HepG2 (cell line): ENCODE data around the gene LDB2. TPM values are rescaled to one million over a fixed set of nuclear protein-coding genes. Genes with fewer than 3 reads are reported as not detected.

Experiments
- ATAC-seq: fragments of 200-7000 bp; cut with Tn5 transposase; 3 replicates; pipeline ENCODE4 v1.9.1; 2020; ENCODE audit warnings: mild to moderate bottlenecking, moderate library complexity
- BruUV-seq: library from RNA; stranded (reverse); fragments of 400-500 nt; replicated peaks from 2 replicates; lab custom pipeline; 2021; lab: Mats Ljungman, UMichigan
- CTCF ChIA-PET: fragments of 300-600 bp; formaldehyde crosslinking; extraction: SDS; loops from one replicate; lab custom pipeline; 2021; ENCODE audit warnings: low total read pairs, inconsistent platforms, low intra/inter-chr PET ratio; lab: Yijun Ruan, JAX
- POLR2A ChIA-PET: fragments of 350-600 bp; sonication (Branson Sonifier 250); formaldehyde crosslinking; loops from one replicate; lab custom pipeline; 2020; ENCODE audit warnings: antibody characterized with exemption, inconsistent platforms; lab: Yijun Ruan, JAX
- DNase-seq: peaks from one replicate; pipeline ENCODE4 v3.0.0-alpha.2; 2015; ENCODE audit warnings: low spot score
- FAIRE-seq: peaks from 3 replicates; lab custom pipeline; 2011; peaks lifted over from hg19 to GRCh38; lab: Jason Lieb, UNC
- H2AFZ ChIP-seq: one replicate; pipeline ENCODE4 v1.6.1; 2011; ENCODE audit warnings: low read length, inconsistent platforms
- H3K27ac ChIP-seq: fragments of 300-600 bp; 3 replicates; pipeline ENCODE4 v1.8.0; 2011; ENCODE audit warnings: mixed run types, mild to moderate bottlenecking, mixed read lengths, low read length, inconsistent platforms; ENCODE audit not compliant: insufficient read depth; ENCODE audit errors: extremely low read length
- H3K27me3 ChIP-seq, 2 experiments: fragments of 200-600 bp in 1 of 2; 2 replicates in 1 of 2; 3 replicates in 1 of 2; pipeline versions ENCODE4 v1.6.0 to v1.8.0; 2011; ENCODE audit warnings: low read length in 2 of 2, mild to moderate bottlenecking in 2 of 2, moderate library complexity in 2 of 2, inconsistent platforms in 1 of 2; ENCODE audit not compliant: insufficient read depth in 2 of 2, control insufficient read depth in 1 of 2
- H3K36me3 ChIP-seq, 2 experiments: fragments of 200-600 bp in 1 of 2; replicated peaks in 1 of 2; 2 replicates in 1 of 2; 3 replicates in 1 of 2; pipeline versions ENCODE4 v1.5.1 to v1.8.0; 2011; ENCODE audit warnings: low read length in 2 of 2, inconsistent platforms in 1 of 2; ENCODE audit not compliant: insufficient read depth in 2 of 2, control insufficient read depth in 1 of 2
- H3K4me1 ChIP-seq: 2 replicates; pipeline ENCODE4 v1.5.1; 2012; ENCODE audit warnings: low read length, inconsistent platforms; ENCODE audit not compliant: insufficient read depth
- H3K4me2 ChIP-seq: 2 replicates; pipeline ENCODE4 v1.6.0; 2011; ENCODE audit warnings: low read depth, low read length, inconsistent platforms
- H3K4me3 ChIP-seq, 3 experiments: fragments of 200-600 bp in 1 of 3; sonication (generic), shearing (Covaris generic) in 1 of 3; replicated peaks in 1 of 3; 2 replicates each; pipeline ENCODE4 v1.5.1; 2011 to 2016; ENCODE audit warnings: low read length in 3 of 3, inconsistent platforms in 2 of 3, low read depth in 2 of 3, mild to moderate bottlenecking in 2 of 3, control low read depth in 1 of 3, mixed read lengths in 1 of 3; ENCODE audit not compliant: insufficient read depth in 1 of 3
- H3K79me2 ChIP-seq: one replicate; pipeline ENCODE4 v1.6.1; 2011; ENCODE audit warnings: low read length, inconsistent platforms; ENCODE audit not compliant: insufficient read depth
- H3K9ac ChIP-seq: 2 replicates; pipeline ENCODE4 v1.6.0; 2011; ENCODE audit warnings: mild to moderate bottlenecking, low read depth, low read length, inconsistent platforms; ENCODE audit not compliant: insufficient read depth
- H3K9me3 ChIP-seq: 2 replicates; pipeline ENCODE4 v1.5.1; 2012; ENCODE audit warnings: mild to moderate bottlenecking, low read length
- H4K20me1 ChIP-seq: 2 replicates; pipeline ENCODE4 v1.6.0; 2011; ENCODE audit warnings: inconsistent platforms, mild to moderate bottlenecking, low read length, moderate library complexity; ENCODE audit not compliant: insufficient read depth
- CBFB ChIP-seq: sonication (generic); formaldehyde crosslinking; IDR thresholded peaks from 2 replicates; pipeline ENCODE4 v1.4.0; 2020; ENCODE audit warnings: missing genetic modification reagents
- CREM ChIP-seq, 2 experiments: sonication (generic) in 1 of 2; formaldehyde crosslinking in 1 of 2; IDR thresholded peaks; 2 replicates each; pipeline versions ENCODE4 v1.4.0 to v1.6.1; 2016 to 2020; ENCODE audit warnings: antibody characterized with exemption in 1 of 2, mild to moderate bottlenecking in 1 of 2, missing genetic modification reagents in 1 of 2
- ERF ChIP-seq: IDR thresholded peaks from 2 replicates; pipeline ENCODE4 v1.6.1; 2018; ENCODE audit warnings: missing biosample characterization, missing genetic modification reagents
- JUN ChIP-seq: sonication (generic); formaldehyde crosslinking; IDR thresholded peaks from 2 replicates; pipeline ENCODE4 v1.4.0; 2020; ENCODE audit warnings: mild to moderate bottlenecking, missing genetic modification reagents
- NKX3-1 ChIP-seq: sonication (generic); formaldehyde crosslinking; IDR thresholded peaks from 2 replicates; pipeline ENCODE4 v1.5.0; 2020; ENCODE audit warnings: missing genetic modification reagents
- RFX5 ChIP-seq: IDR thresholded peaks from 2 replicates; pipeline ENCODE4 v1.6.1; 2011; ENCODE audit warnings: low read depth, low read length, improper control_type of control experiment
- RFXAP ChIP-seq: sonication (generic); formaldehyde crosslinking; IDR thresholded peaks from 2 replicates; pipeline ENCODE4 v1.4.0; 2020; ENCODE audit warnings: missing genetic modification reagents, borderline replicate concordance
- SOX13 ChIP-seq, 3 experiments: fragments of 450-650 bp in 1 of 3; sonication (generic) in 1 of 3; formaldehyde crosslinking in 1 of 3; IDR thresholded peaks in 2 of 3; conservative IDR thresholded peaks in 1 of 3; 2 replicates each; pipeline versions ENCODE4 v1.5.0 to v1.6.1; 2016 to 2020; ENCODE audit warnings: antibody characterized with exemption in 1 of 3, mild to moderate bottlenecking in 1 of 3, missing compliant biosample characterization in 1 of 3, missing genetic modification reagents in 1 of 3, moderate library complexity in 1 of 3
- SPEN ChIP-seq: sonication (generic); formaldehyde crosslinking; IDR thresholded peaks from 2 replicates; pipeline ENCODE4 v1.5.1; 2020; ENCODE audit warnings: low read depth, mild to moderate bottlenecking, missing genetic modification reagents
- ZNF256 ChIP-seq: sonication (generic); formaldehyde crosslinking; conservative IDR thresholded peaks from 2 replicates; pipeline ENCODE4 v1.4.0; 2020; ENCODE audit warnings: missing genetic modification reagents
- ZNF333 ChIP-seq: sonication (generic); formaldehyde crosslinking; IDR thresholded peaks from 2 replicates; pipeline ENCODE4 v1.4.0; 2020; ENCODE audit warnings: mild to moderate bottlenecking, missing genetic modification reagents, borderline replicate concordance
- ZNF546 ChIP-seq: sonication (generic); formaldehyde crosslinking; conservative IDR thresholded peaks from 2 replicates; pipeline ENCODE4 v1.8.1; 2023; ENCODE audit warnings: mild to moderate bottlenecking, missing genetic modification reagents
- WGBS: methylation state at CpG from one replicate; pipeline ENCODE4 v1.1.6; 2017; ENCODE audit warnings: low lambda C conversion rate; 5-methylcytosine and 5-hydroxymethylcytosine counted together
- in situ Hi-C: cut with HindIII; loops from 2 replicates; pipeline ENCODE4 v1.10.0; 2017; ENCODE audit warnings: low pct_unique_long_range_greater_than_20kb; ENCODE audit not compliant: extremely low pct_ligation_motif_present
- intact Hi-C: fragments of 100-400 bp; cut with micrococcal nuclease; formaldehyde crosslinking; loops from one replicate; pipeline ENCODE4 v1.10.0; 2022; ENCODE audit not compliant: unreplicated experiment
- polyA plus RNA-seq, 8 experiments: library from polyadenylated mRNA; depleted of rRNA in 3 of 8; stranded (reverse) in 7 of 8; unstranded in 1 of 8; fragments of >200 nt; fragmentation: Illumina TruSeq in 4 of 8; extraction: Trizol in 4 of 8; gene quantifications; 2 replicates each; pipeline versions ENCODE4 v1.2.1 to v1.2.3, GENCODE V29; 2011 to 2016; ENCODE audit warnings: low read depth in 4 of 8, missing spikeins in 1 of 8, mixed read lengths in 1 of 8; ENCODE audit not compliant: insufficient read depth in 1 of 8
- total RNA-seq, 5 experiments: library from RNA; depleted of rRNA; stranded (reverse); fragments of >200 nt; fragmentation: Illumina TruSeq; extraction: Trizol; gene quantifications; 2 replicates each; pipeline ENCODE4 v1.2.3, GENCODE V29; 2016; ENCODE audit warnings: low read depth in 1 of 5
- TF ChIP-seq, protein P1 (sequence below): IDR thresholded peaks from 2 replicates; pipeline ENCODE4 v1.6.1; 2016; ENCODE audit warnings: missing genetic modification reagents, missing compliant biosample characterization
- TF ChIP-seq, protein P2 (sequence below): sonication (generic); formaldehyde crosslinking; conservative IDR thresholded peaks from 2 replicates; pipeline ENCODE4 v1.4.0; 2020; ENCODE audit warnings: mild to moderate bottlenecking, missing genetic modification reagents, moderate library complexity
- TF ChIP-seq, protein P3 (sequence below): sonication (generic); formaldehyde crosslinking; IDR thresholded peaks from 2 replicates; pipeline ENCODE4 v1.8.0; 2022; ENCODE audit warnings: missing genetic modification reagents, mild to moderate bottlenecking, borderline replicate concordance
- TF ChIP-seq, protein P4 (sequence below): sonication (generic); formaldehyde crosslinking; IDR thresholded peaks from 2 replicates; pipeline ENCODE4 v1.4.0; 2020; ENCODE audit warnings: missing genetic modification reagents

The LDB2 gene
- total and polyA plus RNA-seq, 2 of the 13 experiments (the other 11 are each of a cell fraction or from before 2014, with no cell fraction given): not detected

DNA sequence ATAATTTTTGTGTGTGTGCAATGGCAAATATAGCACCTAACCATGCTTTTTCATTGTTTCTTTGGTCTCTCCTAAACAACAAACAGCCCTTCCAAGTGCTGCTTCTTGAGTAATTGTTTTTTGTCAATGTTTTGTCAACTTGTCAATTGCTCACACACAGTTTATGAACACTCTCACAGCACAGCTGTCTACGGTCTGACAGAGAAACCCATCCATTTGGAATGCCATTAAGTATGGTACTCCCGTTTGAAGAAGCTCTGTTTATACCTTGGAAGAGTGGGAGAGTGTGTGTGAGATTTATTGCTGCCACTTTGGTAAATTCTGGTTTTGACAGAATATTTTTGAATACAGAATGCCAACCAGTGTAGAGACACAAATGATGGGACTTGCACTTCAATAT lies 254.6 kb downstream of the LDB2 start:
- DNase-seq: no peak
- Histone ChIP-seq H4K20me1 (no peaks in the 10 kb centered on the region), H3K79me2 (no peaks in the 10 kb centered on the region), H3K27ac (no peak overlapping the region)
- TF ChIP-seq ZNF333 (CRISPR knock-in tag) (no peak), ZNF546 (CRISPR knock-in tag) (no peak), SOX13 (IDR thresholded peaks at IDR 0.05) (no peak), SOX13 (CRISPR knock-in tag; conservative IDR thresholded peaks at IDR 0.05 in 1 of 2, IDR thresholded peaks at IDR 0.05 in 1 of 2) (no peak), NKX3-1 (CRISPR knock-in tag) (no peak), JUN (CRISPR knock-in tag) (no peak), RFXAP (no peak), SPEN (CRISPR knock-in tag) (no peak), ERF (CRISPR knock-in tag) (no peak), RFX5 (no peak), ZNF256 (CRISPR knock-in tag) (no peak), CBFB (CRISPR knock-in tag) (no peak), CREM (IDR thresholded peaks at IDR 0.05) (no peak), CREM (CRISPR knock-in tag; IDR thresholded peaks at IDR 0.05) (no peak)
- TF ChIP-seq, protein P1, sequence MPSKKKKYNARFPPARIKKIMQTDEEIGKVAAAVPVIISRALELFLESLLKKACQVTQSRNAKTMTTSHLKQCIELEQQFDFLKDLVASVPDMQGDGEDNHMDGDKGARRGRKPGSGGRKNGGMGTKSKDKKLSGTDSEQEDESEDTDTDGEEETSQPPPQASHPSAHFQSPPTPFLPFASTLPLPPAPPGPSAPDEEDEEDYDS (CRISPR knock-in tag): no peak
- TF ChIP-seq, protein P2, sequence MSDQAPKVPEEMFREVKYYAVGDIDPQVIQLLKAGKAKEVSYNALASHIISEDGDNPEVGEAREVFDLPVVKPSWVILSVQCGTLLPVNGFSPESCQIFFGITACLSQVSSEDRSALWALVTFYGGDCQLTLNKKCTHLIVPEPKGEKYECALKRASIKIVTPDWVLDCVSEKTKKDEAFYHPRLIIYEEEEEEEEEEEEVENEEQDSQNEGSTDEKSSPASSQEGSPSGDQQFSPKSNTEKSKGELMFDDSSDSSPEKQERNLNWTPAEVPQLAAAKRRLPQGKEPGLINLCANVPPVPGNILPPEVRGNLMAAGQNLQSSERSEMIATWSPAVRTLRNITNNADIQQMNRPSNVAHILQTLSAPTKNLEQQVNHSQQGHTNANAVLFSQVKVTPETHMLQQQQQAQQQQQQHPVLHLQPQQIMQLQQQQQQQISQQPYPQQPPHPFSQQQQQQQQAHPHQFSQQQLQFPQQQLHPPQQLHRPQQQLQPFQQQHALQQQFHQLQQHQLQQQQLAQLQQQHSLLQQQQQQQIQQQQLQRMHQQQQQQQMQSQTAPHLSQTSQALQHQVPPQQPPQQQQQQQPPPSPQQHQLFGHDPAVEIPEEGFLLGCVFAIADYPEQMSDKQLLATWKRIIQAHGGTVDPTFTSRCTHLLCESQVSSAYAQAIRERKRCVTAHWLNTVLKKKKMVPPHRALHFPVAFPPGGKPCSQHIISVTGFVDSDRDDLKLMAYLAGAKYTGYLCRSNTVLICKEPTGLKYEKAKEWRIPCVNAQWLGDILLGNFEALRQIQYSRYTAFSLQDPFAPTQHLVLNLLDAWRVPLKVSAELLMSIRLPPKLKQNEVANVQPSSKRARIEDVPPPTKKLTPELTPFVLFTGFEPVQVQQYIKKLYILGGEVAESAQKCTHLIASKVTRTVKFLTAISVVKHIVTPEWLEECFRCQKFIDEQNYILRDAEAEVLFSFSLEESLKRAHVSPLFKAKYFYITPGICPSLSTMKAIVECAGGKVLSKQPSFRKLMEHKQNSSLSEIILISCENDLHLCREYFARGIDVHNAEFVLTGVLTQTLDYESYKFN (CRISPR knock-in tag): no peak
- TF ChIP-seq, protein P3, sequence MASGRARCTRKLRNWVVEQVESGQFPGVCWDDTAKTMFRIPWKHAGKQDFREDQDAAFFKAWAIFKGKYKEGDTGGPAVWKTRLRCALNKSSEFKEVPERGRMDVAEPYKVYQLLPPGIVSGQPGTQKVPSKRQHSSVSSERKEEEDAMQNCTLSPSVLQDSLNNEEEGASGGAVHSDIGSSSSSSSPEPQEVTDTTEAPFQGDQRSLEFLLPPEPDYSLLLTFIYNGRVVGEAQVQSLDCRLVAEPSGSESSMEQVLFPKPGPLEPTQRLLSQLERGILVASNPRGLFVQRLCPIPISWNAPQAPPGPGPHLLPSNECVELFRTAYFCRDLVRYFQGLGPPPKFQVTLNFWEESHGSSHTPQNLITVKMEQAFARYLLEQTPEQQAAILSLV (CRISPR knock-in tag): no peak
- TF ChIP-seq, protein P4, sequence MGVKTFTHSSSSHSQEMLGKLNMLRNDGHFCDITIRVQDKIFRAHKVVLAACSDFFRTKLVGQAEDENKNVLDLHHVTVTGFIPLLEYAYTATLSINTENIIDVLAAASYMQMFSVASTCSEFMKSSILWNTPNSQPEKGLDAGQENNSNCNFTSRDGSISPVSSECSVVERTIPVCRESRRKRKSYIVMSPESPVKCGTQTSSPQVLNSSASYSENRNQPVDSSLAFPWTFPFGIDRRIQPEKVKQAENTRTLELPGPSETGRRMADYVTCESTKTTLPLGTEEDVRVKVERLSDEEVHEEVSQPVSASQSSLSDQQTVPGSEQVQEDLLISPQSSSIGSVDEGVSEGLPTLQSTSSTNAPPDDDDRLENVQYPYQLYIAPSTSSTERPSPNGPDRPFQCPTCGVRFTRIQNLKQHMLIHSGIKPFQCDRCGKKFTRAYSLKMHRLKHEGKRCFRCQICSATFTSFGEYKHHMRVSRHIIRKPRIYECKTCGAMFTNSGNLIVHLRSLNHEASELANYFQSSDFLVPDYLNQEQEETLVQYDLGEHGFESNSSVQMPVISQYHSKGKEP (CRISPR knock-in tag): no peak
- TF ChIP-seq, all 625 proteins: peak for 0
- ATAC-seq (no peak), FAIRE-seq (no peak)
- WGBS: 0% methylated on average over 2 of the region's 2 CpGs
- Histone ChIP-seq H3K9me3 (no peaks in the 10 kb centered on the region), H3K27me3 (no peaks in the 10 kb centered on the region), H3K9ac (no peak overlapping the region), H3K36me3 (no peaks in the 10 kb centered on the region), H3K4me3 (no peak overlapping the region), H3K4me1 (no peaks in the 10 kb centered on the region), H3K4me2 (no peak overlapping the region), H2AFZ (no peak overlapping the region)
- in situ Hi-C loops: loop anchor here (5.0 kb wide), 1 partner anchor 683 kb away; no protein-coding TSS in a partner anchor
- ChIA-PET CTCF (no interaction called here), POLR2A (no interaction called here)
- BruUV-seq: no TSS peak
- intact Hi-C loops: loop anchor here (1.0 kb wide), 1 partner anchor 272 kb away; no protein-coding TSS in a partner anchor
